Ishikawa (cell line): Measurements from ENCODE around the gene RFX2.

ENCODE experiments used
- CEBPB ChIP-seq: IDR thresholded peaks from 2 replicates; pipeline ENCODE4 v1.6.1; 2012
- EGR1 ChIP-seq: IDR thresholded peaks from 2 replicates; pipeline ENCODE4 v1.6.1; 2012
- EP300 ChIP-seq: IDR thresholded peaks from 2 replicates; pipeline ENCODE4 v1.6.1; 2012; ENCODE audit warnings: borderline replicate concordance
- FOXM1 ChIP-seq: IDR thresholded peaks from 2 replicates; pipeline ENCODE4 v1.6.1; 2012; ENCODE audit warnings: low read depth, borderline replicate concordance
- NFIC ChIP-seq: IDR thresholded peaks from 2 replicates; pipeline ENCODE4 v1.6.1; 2012
- RAD21 ChIP-seq: IDR thresholded peaks from 2 replicates; pipeline ENCODE4 v1.6.1; 2012; ENCODE audit warnings: low read depth
- TAF1 ChIP-seq: IDR thresholded peaks from 2 replicates; pipeline ENCODE4 v1.6.1; 2012; ENCODE audit warnings: low read depth, mild to moderate bottlenecking
- TCF12 ChIP-seq: IDR thresholded peaks from 2 replicates; pipeline ENCODE4 v1.6.1; 2012; ENCODE audit warnings: low read depth
- TEAD4 ChIP-seq: IDR thresholded peaks from 2 replicates; pipeline ENCODE4 v1.6.1; 2012
- YY1 ChIP-seq: IDR thresholded peaks from 2 replicates; pipeline ENCODE4 v1.6.1; 2012; ENCODE audit warnings: low read depth
- ZBTB7A ChIP-seq: IDR thresholded peaks from 2 replicates; pipeline ENCODE4 v1.6.1; 2012; ENCODE audit warnings: low read depth
- TF ChIP-seq, protein P1 (sequence below): IDR thresholded peaks from 2 replicates; pipeline ENCODE4 v1.6.1; 2012; ENCODE audit warnings: low read depth, mild to moderate bottlenecking
- TF ChIP-seq, protein P2 (sequence below): IDR thresholded peaks from 2 replicates; pipeline ENCODE4 v1.6.1; 2012
- TF ChIP-seq, protein P3 (sequence below): IDR thresholded peaks from 2 replicates; pipeline ENCODE4 v1.6.1; 2012

The RFX2 gene

DNA sequence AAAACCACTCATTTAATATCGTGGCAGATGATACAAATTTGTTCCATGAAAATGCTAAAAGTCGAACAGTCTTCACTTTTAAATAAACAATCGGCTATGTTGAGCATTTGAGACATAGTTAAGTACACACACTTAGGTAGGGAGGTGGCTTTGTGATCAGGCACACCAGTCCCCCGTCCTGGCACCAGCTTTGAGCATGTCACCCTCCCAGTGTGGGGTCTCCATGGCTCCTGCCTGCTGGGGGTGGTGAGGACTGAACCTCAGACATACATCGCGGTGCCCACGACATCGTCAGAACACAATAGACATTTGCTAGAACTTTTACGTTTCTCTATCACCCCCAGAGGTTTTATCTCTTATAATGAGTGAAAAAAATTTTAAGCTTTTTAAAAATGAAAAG, 62.0 kb downstream of the RFX2 start:
- TF ChIP-seq YY1 (no peak), CEBPB (no peak)
- TF ChIP-seq, protein P1, sequence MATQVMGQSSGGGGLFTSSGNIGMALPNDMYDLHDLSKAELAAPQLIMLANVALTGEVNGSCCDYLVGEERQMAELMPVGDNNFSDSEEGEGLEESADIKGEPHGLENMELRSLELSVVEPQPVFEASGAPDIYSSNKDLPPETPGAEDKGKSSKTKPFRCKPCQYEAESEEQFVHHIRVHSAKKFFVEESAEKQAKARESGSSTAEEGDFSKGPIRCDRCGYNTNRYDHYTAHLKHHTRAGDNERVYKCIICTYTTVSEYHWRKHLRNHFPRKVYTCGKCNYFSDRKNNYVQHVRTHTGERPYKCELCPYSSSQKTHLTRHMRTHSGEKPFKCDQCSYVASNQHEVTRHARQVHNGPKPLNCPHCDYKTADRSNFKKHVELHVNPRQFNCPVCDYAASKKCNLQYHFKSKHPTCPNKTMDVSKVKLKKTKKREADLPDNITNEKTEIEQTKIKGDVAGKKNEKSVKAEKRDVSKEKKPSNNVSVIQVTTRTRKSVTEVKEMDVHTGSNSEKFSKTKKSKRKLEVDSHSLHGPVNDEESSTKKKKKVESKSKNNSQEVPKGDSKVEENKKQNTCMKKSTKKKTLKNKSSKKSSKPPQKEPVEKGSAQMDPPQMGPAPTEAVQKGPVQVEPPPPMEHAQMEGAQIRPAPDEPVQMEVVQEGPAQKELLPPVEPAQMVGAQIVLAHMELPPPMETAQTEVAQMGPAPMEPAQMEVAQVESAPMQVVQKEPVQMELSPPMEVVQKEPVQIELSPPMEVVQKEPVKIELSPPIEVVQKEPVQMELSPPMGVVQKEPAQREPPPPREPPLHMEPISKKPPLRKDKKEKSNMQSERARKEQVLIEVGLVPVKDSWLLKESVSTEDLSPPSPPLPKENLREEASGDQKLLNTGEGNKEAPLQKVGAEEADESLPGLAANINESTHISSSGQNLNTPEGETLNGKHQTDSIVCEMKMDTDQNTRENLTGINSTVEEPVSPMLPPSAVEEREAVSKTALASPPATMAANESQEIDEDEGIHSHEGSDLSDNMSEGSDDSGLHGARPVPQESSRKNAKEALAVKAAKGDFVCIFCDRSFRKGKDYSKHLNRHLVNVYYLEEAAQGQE, result no peak

DNA sequence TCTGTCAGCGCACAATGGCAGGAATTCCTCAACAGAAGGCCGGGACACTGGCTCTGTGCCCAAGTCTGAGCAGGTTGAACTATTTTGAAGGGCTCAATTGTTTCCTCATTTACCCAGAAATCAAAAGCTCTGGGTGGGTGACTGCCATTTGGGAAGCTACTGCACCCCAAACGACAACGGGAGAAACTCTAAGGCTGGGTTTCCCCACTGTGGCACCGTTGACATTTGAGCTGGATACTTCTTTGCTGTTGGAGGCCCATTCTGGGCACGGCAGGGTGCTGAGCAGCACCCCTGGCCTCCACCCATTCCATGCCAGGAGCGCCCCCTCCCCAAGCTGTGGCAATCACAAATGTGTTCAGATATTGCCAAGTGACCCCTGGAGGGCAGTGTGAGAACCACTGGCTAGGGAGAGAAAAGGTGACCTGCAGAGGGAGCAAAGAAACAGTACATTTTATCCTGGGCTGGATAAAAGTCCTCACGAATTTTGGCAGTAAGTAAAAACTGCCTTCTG, 62.5 kb downstream of the RFX2 start:
- no peak for TF ChIP-seq CEBPB
- peak; percentile 36; the same call in 1 of the 2 replicates for TF ChIP-seq RAD21

DNA sequence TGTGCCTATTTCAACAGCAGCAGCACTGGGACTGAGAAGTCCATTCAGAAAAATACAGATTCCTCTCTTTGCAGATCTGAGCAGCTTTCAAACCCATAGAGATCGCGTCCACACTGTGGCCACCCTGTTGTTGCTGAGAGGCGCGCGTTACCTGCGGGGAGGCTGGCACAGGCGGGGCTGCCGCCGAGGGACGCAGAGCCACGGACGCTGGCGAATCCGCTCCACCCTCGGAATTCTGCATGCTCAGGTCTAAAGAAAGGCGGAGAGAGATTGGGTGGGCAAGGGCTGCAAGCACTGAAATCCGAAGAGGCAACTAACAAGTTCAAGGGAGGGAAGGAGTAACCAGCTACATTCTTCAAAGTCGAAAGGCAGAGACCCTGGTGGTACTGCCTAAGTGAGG, 63.0 kb downstream of the RFX2 start:
- no peak for TF ChIP-seq RAD21
- TF ChIP-seq ZBTB7A, result no peak
- no peak for TF ChIP-seq TCF12
- TF ChIP-seq FOXM1, result no peak
- TF ChIP-seq TAF1, result no peak
- TF ChIP-seq, protein P2, sequence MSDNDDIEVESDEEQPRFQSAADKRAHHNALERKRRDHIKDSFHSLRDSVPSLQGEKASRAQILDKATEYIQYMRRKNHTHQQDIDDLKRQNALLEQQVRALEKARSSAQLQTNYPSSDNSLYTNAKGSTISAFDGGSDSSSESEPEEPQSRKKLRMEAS, result no peak
- TF ChIP-seq, protein P3, sequence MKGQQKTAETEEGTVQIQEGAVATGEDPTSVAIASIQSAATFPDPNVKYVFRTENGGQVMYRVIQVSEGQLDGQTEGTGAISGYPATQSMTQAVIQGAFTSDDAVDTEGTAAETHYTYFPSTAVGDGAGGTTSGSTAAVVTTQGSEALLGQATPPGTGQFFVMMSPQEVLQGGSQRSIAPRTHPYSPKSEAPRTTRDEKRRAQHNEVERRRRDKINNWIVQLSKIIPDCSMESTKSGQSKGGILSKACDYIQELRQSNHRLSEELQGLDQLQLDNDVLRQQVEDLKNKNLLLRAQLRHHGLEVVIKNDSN, result no peak
- no peak for TF ChIP-seq CEBPB

DNA sequence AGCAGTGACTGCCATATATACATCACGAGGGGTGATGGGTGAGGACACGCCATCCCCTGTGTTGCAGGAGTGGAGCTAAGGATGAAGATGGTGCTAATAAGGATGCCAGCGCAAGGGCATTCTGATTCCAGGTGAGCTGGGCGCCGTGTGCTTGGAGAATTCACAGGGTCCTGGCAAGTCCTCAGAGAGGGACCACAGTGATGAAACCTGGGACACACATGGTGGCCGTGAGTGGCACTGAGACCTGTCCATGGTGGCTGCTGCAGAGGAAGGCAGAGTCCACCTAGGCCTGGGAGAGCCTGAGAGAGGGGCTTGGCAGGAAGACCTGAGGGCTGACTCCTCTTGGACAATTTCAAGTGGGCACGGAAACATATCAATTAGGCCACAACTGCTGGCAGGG, 65.2 kb downstream of the RFX2 start:
- TF ChIP-seq, protein P1, result peak; percentile 62
- no peak for TF ChIP-seq CEBPB
- TF ChIP-seq, protein P3, result no peak
- no peak for TF ChIP-seq NFIC

DNA sequence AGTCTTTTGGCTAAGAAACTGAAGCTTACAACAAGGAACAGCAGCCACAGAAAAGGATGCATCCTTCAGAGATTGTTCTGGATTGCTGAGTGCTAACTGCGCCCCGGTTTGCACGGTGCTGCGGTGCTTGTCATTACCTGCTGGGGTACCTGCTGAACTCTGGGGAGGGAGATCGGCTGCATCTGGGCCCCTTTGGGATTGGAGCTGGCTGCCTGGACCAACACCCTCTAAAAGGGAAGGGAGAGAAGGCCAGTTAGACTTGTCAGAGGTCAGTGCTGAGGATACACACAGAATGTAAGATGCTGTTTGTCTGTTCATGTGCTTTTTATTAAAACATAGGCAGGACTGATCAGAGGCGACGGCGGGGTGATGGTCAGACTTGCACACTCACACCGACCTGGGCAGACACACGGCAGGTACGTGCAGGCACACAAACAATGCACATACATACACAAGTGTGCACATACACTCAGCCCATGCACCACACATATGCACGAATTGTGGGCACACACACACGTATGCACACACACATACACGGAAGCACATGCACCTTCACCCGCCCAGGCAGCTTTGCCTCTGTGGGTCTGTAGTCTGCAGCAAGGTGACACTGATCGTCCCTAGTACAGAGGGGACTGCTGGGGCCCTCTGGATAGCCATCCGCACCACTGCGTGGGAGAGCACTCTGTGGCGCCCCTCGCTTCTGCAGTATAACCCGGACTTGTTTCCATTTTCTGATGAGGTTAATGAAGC, 66.1 kb downstream of the RFX2 start:
- no peak for TF ChIP-seq RAD21

DNA sequence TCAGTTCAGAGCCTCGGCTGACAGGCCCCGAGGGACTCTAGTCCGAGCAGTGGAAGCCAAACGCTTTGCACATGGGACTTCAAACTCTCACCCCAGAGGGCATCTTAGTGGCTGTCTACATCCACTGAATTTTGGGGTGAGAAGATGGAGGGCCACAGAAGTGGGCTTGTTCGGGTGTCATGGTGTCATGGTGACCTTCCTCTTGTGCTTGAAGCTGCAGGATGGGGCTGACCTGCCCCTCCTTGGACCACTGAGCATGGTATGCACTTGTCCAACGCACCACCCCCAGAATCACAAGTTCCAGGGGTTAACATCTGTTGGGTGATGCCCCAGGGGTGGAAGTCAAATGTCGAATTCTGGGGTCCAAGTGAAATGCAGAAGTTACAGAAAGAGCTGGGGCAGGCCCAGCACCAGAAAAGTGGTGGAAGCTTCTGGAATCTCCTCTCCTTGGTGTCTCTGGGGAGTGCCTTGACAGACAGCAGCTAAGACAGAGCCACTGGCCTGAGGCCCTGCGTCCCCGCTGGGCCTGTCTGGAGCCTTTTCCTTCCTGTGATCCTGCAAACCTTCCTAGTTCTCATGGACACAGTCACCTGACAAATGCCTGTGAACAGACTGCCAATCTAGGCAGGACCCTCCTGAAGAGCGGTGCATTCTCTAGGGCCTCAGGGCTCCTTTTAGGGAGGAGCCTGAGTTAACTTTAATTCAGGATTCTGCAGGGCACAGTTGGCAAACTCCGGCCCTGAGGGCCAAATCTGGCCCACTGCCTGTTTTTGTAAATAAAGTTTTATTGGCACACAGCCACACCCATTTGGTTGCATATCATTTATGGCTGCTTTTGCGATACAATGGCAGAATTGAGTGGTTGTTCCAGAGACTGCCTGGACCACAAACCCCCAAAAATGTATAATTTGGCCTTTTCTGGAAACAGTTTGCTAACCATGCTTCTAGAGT, 67.2 kb downstream of the RFX2 start:
- TF ChIP-seq FOXM1 (no peak), CEBPB (no peak), TEAD4 (no peak), NFIC (no peak), TAF1 (no peak), YY1 (no peak), ZBTB7A (no peak), TCF12 (no peak), EGR1 (no peak), RAD21 (no peak), EP300 (no peak)
- TF ChIP-seq, protein P2, result no peak
- TF ChIP-seq, protein P1, result no peak
